DND-41 (cell line): ENCODE results near the gene WNT8B.

Source experiments
- ATAC-seq: fragments of 200-7000 bp; cut with Tn5 transposase; 3 replicates; pipeline ENCODE4 v1.9.1; 2021; ENCODE audit warnings: low read depth; ENCODE audit not compliant: insufficient read depth
- DNase-seq: peaks from one replicate; pipeline ENCODE4 v3.0.0-alpha.2; 2020
- H2AFZ ChIP-seq: 2 replicates; pipeline ENCODE4 v1.6.0; 2012; ENCODE audit warnings: low read depth, low read length
- H3K27ac ChIP-seq: 2 replicates; pipeline ENCODE4 v1.5.1; 2012; ENCODE audit warnings: low read length, inconsistent platforms
- H3K27me3 ChIP-seq: fragments of 200-600 bp; sonication (generic); 2 replicates; pipeline ENCODE4 v1.6.0; 2012; ENCODE audit warnings: low read length, mild to moderate bottlenecking, inconsistent platforms; ENCODE audit not compliant: insufficient read depth, poor library complexity
- H3K36me3 ChIP-seq: 2 replicates; pipeline ENCODE4 v1.5.1; 2012; ENCODE audit warnings: low read length, inconsistent platforms; ENCODE audit not compliant: insufficient read depth
- H3K4me1 ChIP-seq: 2 replicates; pipeline ENCODE4 v1.5.1; 2012; ENCODE audit warnings: mild to moderate bottlenecking, low read length; ENCODE audit not compliant: insufficient read depth
- H3K4me2 ChIP-seq: 2 replicates; pipeline ENCODE4 v1.6.0; 2012; ENCODE audit warnings: mild to moderate bottlenecking, moderate library complexity, low read length, inconsistent platforms; ENCODE audit not compliant: insufficient read depth
- H3K4me3 ChIP-seq, 2 experiments: fragments of 200-600 bp in 1 of 2; shearing (Covaris generic) in 1 of 2; 2 replicates each; pipeline ENCODE4 v1.5.1; 2012 to 2016; ENCODE audit warnings: inconsistent platforms in 2 of 2, low read length in 2 of 2, mild to moderate bottlenecking in 2 of 2, low read depth in 1 of 2, moderate library complexity in 1 of 2
- H3K79me2 ChIP-seq: 2 replicates; pipeline ENCODE4 v1.6.0; 2012; ENCODE audit warnings: low read length, inconsistent platforms; ENCODE audit not compliant: insufficient read depth
- H3K9ac ChIP-seq: 2 replicates; pipeline ENCODE4 v1.6.0; 2012; ENCODE audit warnings: low read depth, mild to moderate bottlenecking, inconsistent platforms, low read length, moderate library complexity
- H3K9me3 ChIP-seq: 2 replicates; pipeline ENCODE4 v1.5.1; 2012; ENCODE audit warnings: low read length, moderate library complexity, mild to moderate bottlenecking, inconsistent platforms; ENCODE audit not compliant: insufficient read depth, severe bottlenecking
- H4K20me1 ChIP-seq: 2 replicates; pipeline ENCODE4 v1.6.0; 2012; ENCODE audit warnings: low read length; ENCODE audit not compliant: insufficient read depth
- CTCF ChIP-seq: IDR thresholded peaks from 2 replicates; pipeline ENCODE4 v1.5.1; 2012; ENCODE audit warnings: borderline replicate concordance, low read length, moderate library complexity, mild to moderate bottlenecking; ENCODE audit not compliant: poor library complexity, severe bottlenecking; ENCODE audit errors: extremely low read depth
- EZH2 ChIP-seq: IDR thresholded peaks from 3 replicates; pipeline ENCODE4 v1.6.1; 2012; ENCODE audit warnings: borderline replicate concordance, low read depth, mild to moderate bottlenecking, moderate library complexity, low read length, inconsistent platforms; ENCODE audit not compliant: severe bottlenecking

WNT8B gene

GRCh38 chr10:100468322-100468721, 5.5 kb downstream of the WNT8B start:
- H3K36me3 ChIP-seq, result no peaks in the 10 kb centered on the region
- no peak overlapping the region for H3K27ac ChIP-seq
- no peak overlapping the region for H3K4me3 ChIP-seq
- H3K9me3 ChIP-seq, result no peaks in the 10 kb centered on the region
- no peak for DNase-seq
- no peak for TF ChIP-seq EZH2
- no peak for TF ChIP-seq CTCF
- no peaks in the 10 kb centered on the region for H3K79me2 ChIP-seq
- no peak overlapping the region for H3K9ac ChIP-seq
- H3K27me3 ChIP-seq, result peaks cover 6% of the 10 kb centered on the region
- no peak for ATAC-seq
- no peaks in the 10 kb centered on the region for H4K20me1 ChIP-seq
- H3K4me2 ChIP-seq, result no peak overlapping the region
- no peaks in the 10 kb centered on the region for H3K4me1 ChIP-seq
- no peak overlapping the region for H2AFZ ChIP-seq

GRCh38 chr10:100468978-100469377, 6.2 kb downstream of the WNT8B start:
- DNase-seq, result no peak
- no peaks in the 10 kb centered on the region for H3K4me1 ChIP-seq
- TF ChIP-seq CTCF, result no peak
- no peak for TF ChIP-seq EZH2
- no peak for ATAC-seq
- no peaks in the 10 kb centered on the region for H3K79me2 ChIP-seq
- no peak overlapping the region for H3K4me2 ChIP-seq
- peaks cover 5% of the 10 kb centered on the region for H3K27me3 ChIP-seq
- no peaks in the 10 kb centered on the region for H3K9me3 ChIP-seq
- H3K27ac ChIP-seq, result no peak overlapping the region
- no peaks in the 10 kb centered on the region for H3K36me3 ChIP-seq
- H3K9ac ChIP-seq, result no peak overlapping the region
- H4K20me1 ChIP-seq, result no peaks in the 10 kb centered on the region
- no peak overlapping the region for H2AFZ ChIP-seq
- H3K4me3 ChIP-seq, result no peak overlapping the region

- H3K79me2 ChIP-seq, result no peaks in the 10 kb centered on the region
- H3K9me3 ChIP-seq, result no peaks in the 10 kb centered on the region
- H3K9ac ChIP-seq, result no peak overlapping the region
- no peak overlapping the region for H3K4me2 ChIP-seq
- no peak for ATAC-seq
- TF ChIP-seq CTCF (no peak), EZH2 (no peak)
- no peak for DNase-seq
- H4K20me1 ChIP-seq, result no peaks in the 10 kb centered on the region
- H3K27ac ChIP-seq, result no peak overlapping the region
- H3K27me3 ChIP-seq, result peaks cover 3% of the 10 kb centered on the region
- H3K4me3 ChIP-seq, result no peak overlapping the region
- no peaks in the 10 kb centered on the region for H3K4me1 ChIP-seq
- no peak overlapping the region for H2AFZ ChIP-seq
- H3K36me3 ChIP-seq, result no peaks in the 10 kb centered on the region
Observed at GRCh38 chr10:100469756-100470155, 6.9 kb downstream of the WNT8B start.

GRCh38 chr10:100470367-100470766, 7.6 kb downstream of the WNT8B start:
- no peaks in the 10 kb centered on the region for H3K9me3 ChIP-seq
- no peak overlapping the region for H3K9ac ChIP-seq
- TF ChIP-seq EZH2 (no peak), CTCF (no peak)
- ATAC-seq (no peak), DNase-seq (no peak)
- no peak overlapping the region for H2AFZ ChIP-seq
- no peaks in the 10 kb centered on the region for H3K36me3 ChIP-seq
- H3K4me2 ChIP-seq, result no peak overlapping the region
- H4K20me1 ChIP-seq, result no peaks in the 10 kb centered on the region
- H3K79me2 ChIP-seq, result no peaks in the 10 kb centered on the region
- peaks cover 3% of the 10 kb centered on the region for H3K27me3 ChIP-seq
- H3K4me1 ChIP-seq, result no peaks in the 10 kb centered on the region
- no peak overlapping the region for H3K27ac ChIP-seq
- H3K4me3 ChIP-seq, result no peak overlapping the region
